Temporal lobe (tissue), 1 donor: ENCODE measurements around the gene NR2E1. TPM values are rescaled to one million over a fixed set of nuclear protein-coding genes. Genes with fewer than 3 reads are reported as not detected.

Experiments used
- total RNA-seq: library from RNA; depleted of rRNA; stranded (reverse); fragments of >200 nt; gene quantifications from one replicate; pipeline ENCODE4 v1.2.3, GENCODE V29; 2014

The NR2E1 gene
- total RNA-seq, 1 donor from 2014 or later: 10.8 TPM

Other genes starting within 250 kb of the NR2E1 start
- gene SEC63, start 207.8 kb upstream of the NR2E1 start, total RNA-seq: 44.7 TPM
- 22.1 TPM for gene OSTM1, start 91.3 kb upstream of the NR2E1 start, total RNA-seq
- gene SNX3, start 95.0 kb downstream of the NR2E1 start, total RNA-seq: 100 TPM
- 6.1 TPM for gene AFG1L, start 129.0 kb downstream of the NR2E1 start, total RNA-seq